NCI-H748 (cell line): ENCODE measurements around the gene TP63.

Source experiments
- DNase-seq: peaks from one replicate; lab custom pipeline; 2025; ENCODE audit not compliant: unreplicated experiment; lab: John Stamatoyannopoulos, UW

TP63 gene

GRCh38 chr3:189806171-189806951 lies 175.2 kb downstream of the TP63 start:
- DNase-seq, result peak; percentile 15

DNA sequence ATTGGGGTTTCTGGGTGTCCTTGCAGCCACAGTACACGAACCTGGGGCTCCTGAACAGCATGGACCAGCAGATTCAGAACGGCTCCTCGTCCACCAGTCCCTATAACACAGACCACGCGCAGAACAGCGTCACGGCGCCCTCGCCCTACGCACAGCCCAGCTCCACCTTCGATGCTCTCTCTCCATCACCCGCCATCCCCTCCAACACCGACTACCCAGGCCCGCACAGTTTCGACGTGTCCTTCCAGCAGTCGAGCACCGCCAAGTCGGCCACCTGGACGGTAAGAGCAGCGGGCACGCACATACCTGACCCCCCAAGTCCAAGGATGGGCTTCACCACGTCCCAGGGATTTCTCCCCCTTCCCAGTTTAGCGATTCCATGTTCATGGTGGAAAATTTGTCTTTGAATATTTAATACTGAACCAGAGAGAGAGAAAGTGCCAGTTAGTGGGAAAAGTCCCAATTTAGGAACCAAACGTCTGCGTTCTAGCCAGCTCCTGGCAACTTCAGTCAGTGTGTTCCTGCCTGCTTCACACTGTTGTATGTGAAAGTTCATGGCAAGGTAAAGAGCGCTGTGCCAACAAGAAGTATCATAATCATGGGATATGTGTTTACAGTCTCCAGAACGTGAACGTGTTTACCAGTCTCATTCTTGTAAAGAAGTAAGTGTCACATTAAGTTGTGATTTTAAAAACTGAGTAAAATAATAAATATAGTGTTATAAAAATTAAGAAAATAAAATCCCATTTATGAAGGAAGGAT lies 177.2 kb downstream of the TP63 start:
- no peak for DNase-seq

DNA sequence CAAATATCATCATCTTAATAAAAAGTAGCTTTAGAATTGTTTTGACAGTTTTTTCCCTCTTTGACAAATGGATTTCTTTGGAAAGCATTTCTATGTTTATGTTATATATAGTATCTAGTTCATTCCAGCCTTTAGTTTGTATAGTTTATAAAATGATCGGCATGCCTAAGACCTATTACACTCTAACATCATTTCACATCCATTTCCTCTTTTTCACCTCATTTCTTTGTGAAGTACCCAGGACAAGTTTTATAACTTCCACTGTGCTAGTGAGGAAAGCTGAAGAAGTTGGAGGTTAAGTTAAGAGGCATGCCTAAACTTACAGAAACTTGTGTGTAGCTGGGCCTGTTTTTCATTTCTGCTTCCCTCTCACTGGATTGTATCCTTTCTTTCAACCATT lies 178.4 kb downstream of the TP63 start:
- no peak for DNase-seq

DNA sequence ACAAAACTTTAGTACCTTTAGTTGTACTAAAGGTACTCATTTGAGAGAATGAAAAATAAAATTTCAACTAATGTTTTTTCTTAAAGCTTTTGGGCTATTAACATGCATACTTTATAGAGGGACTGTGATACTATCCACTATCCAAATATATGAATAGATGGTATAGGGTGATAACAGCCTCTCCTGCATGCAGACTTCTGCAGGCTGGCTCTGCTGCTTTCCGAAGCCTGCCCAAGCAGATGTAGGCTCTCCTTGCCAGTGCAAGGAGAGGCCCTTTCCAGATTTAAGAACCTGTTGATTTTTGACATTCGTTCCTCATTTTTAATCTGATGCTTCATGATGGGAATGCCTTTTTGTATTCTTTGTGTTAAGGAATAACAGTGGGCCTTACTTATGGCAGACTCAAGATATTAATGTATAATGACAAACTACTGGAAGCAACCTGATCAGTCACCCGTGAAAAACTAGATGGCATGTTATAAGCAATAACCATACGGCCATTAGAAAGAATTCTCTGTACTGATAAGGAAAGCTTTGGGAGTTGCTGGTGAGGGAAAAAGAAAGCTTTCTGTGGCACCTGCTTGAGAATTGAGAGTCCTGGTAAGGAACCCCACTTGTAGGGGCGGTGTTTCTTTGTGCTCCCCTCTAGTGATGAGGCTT lies 181.7 kb downstream of the TP63 start:
- no peak for DNase-seq

DNA sequence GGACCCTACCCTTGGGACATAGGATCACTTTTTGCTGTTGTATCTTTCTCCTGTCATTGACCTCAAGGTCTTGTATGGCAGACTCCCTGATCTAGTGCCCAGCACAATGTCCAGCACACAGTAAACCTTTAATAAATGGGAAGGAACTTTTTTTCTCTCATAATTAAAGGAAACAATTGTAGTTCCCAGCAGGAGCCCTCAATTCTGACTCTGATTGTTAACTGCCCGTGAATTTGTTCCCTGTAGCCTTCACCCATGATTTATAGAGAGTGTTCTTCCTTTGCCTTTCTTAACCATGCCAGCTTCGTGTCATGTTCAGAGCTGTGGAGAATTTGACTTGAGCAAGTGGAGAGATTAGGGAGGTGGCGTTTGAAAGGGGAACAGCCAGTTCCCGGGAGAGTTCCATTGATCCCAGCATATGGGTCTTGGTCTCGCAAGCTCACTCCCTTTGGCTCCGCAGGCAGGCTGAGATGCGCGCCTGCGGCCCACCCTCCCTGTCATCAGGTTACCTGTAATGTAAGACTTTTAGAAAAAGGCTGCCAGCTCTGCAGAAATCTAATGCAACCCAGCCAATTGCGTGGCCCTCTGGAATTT lies 182.6 kb downstream of the TP63 start:
- DNase-seq, result no peak

DNA sequence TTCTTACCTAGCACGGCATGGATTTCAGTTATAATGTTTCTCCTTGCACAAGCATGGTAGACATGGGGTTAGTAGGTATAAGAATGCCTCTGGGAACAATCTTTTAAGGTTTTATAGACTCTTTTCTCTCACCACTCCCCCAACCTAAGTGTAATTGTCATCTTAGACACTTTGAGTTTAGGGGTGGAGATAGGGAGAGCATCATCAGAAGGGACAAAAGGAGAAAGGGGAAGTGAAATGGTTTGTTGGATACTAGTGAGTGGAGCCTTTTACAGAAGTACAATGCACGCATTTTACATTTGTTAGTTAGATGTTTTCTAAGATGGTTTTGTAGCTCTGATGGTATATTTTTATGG lies 189.2 kb downstream of the TP63 start:
- no peak for DNase-seq

- no peak for DNase-seq
Observed at GRCh38 chr3:189821262-189821661, 190.1 kb downstream of the TP63 start.

- no peak for DNase-seq
Observed at GRCh38 chr3:189822726-189823125, 191.5 kb downstream of the TP63 start.

- no peak for DNase-seq
Observed at GRCh38 chr3:189824629-189825312, 193.6 kb downstream of the TP63 start.

DNA sequence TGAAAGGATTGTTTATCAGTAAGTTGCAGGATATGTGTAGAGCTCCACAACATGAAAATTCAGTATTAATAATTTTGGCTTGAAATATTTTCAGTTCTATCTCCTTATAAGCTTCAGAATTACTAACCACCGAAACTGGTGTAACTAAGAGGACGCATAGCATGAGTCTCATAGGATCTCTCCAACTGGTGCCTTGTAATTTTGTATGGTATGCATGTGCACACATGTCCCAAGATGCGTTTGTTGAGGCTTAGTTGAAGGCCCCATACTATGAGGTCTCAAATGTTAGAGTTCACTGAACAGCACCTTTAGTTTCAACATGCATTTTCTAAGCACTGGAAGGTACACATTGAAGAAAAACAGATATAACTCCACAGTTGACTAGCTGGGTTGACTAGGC lies 195.4 kb downstream of the TP63 start:
- DNase-seq, result no peak

DNA sequence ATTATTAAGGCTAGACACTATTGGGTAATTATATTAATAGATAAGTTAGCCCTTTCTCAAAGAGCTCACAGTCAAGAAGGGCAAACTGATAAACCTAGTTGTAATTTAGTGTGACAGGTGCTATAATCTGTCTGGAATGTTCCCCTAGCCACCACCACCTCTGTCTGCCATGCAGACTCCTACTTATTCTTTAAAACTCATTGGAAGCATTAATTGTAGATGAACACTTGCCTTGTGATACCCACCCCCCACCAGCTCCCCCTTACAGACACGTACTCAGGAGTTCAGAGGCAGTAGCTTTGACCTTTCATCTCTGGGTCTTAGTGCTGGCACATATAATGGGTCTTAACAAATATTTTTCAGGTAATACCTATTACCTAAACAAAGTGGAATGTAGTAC lies 195.9 kb downstream of the TP63 start:
- no peak for DNase-seq

- DNase-seq, result no peak
Observed at GRCh38 chr3:189830401-189830800, 199.2 kb downstream of the TP63 start.

- no peak for DNase-seq
Observed at GRCh38 chr3:189833266-189833665, 202.1 kb downstream of the TP63 start.

GRCh38 chr3:189833996-189834395 lies 202.8 kb downstream of the TP63 start:
- no peak for DNase-seq

DNA sequence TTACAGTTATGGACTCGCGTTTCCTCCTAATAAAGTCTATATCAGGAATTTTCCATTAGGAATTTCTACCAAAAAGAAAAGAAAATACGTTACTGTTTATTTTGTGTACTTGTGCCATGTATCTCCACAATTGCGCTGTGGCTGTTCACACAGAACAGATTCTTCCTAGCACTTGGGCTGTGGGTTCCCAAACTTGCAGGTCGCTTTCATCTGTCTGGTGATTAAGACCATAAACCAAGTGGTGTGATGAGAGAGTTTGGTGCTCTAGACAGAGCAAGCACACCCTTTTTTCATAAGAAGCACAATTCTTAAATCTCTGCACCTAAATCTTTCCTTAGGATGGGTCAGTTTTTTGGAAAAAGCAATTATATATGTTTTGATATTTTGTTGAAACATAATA lies 203.3 kb downstream of the TP63 start:
- DNase-seq, result no peak

DNA sequence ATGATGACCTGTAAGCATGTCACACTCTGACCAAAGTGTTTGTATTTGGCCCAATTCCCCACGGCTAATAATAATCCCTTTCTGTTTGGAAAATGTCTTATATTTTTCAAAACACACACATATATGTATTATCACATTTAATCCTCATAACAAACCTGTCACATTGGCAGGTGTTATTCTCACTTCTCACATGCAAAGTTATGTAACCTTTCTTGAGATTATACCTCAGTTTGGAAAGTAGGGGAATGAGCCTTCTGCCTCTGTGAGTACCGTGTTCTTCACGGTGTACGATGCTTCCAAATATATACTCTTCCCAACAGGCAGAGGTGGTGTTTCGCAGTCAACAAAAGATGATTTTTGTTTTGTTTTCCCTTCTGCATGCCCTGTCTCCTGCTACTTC lies 205.6 kb downstream of the TP63 start:
- no peak for DNase-seq

GRCh38 chr3:189838291-189838690 lies 207.1 kb downstream of the TP63 start:
- no peak for DNase-seq

DNA sequence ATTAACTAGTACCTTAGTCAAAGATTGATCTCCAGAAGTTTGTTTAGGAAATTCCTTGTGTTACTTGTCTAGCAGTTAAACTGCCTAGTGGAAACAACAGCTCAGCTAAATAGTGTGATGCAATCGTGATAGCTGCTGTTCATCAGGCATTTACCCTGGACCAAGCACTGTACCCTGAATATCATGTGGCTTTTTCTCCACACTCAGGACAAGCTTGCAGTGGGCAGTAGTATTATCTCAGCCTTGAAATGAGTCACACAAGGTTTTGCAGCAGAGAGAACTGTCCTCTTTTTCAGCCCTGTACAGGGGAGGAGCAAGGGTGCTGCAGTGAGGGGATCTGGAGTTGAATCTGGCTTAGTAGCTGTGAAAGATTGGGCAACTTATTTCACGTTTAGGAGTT lies 208.4 kb downstream of the TP63 start:
- no peak for DNase-seq

DNA sequence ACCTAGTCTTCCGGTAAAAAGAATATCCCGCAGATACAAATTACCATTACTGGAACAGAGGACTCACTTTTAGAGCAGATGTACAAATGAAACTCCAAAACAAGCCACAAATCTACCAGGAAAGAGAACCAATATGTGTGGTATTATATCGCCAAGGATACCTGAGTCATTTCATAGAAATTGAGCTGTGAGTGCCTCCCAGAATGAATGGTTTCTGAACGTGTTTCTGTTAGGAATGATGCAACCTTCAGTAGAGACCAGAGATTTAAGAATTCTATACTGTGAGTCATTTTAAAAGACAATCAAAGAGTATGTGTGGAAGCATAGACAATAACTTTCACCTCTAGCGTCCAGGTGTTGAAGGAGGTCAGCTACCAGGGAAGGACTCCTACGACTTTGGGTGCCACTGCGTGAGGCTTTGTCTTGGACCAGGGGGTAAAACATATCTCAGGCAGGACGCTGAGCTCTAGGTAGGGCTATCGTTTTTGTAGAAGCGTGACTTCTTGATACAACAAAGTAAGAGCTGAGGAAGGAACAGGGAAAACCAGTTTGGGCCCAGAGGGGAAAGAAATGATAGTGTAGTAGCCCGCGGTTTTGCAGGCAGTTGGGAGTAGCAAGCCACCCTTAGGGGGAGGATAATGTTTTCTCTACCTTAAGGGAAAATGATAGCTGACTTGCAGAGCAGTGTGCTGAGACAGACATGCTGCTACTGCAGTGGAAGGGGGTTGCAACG lies 210.4 kb downstream of the TP63 start:
- DNase-seq, result no peak
